Astrocyte of the spinal cord (primary cell): Measurements from ENCODE around the gene BTN3A1.

ENCODE experiments used
- DNase-seq: peaks from one replicate; pipeline ENCODE4 v3.0.0; 2011; ENCODE audit warnings: low read depth, low spot score
- H3K4me3 ChIP-seq: 2 replicates; pipeline ENCODE4 v1.5.1; 2011; ENCODE audit warnings: low read depth, mild to moderate bottlenecking, low read length, moderate library complexity
- CTCF ChIP-seq: IDR thresholded peaks from 2 replicates; pipeline ENCODE4 v1.5.1; 2012; ENCODE audit warnings: low read depth, mild to moderate bottlenecking, low read length, inconsistent platforms
- in situ Hi-C: cut with HindIII; loops from 2 replicates; pipeline ENCODE4 v1.10.0; 2017; ENCODE audit warnings: low sequenced_read_pairs

The BTN3A1 gene

GRCh38 chr6:26408828-26409730, 7.0 kb downstream of the BTN3A1 start:
- no peak overlapping the region for H3K4me3 ChIP-seq
- DNase-seq, result no peak
- no peak for TF ChIP-seq CTCF
- in situ Hi-C loops, result no loop called here

GRCh38 chr6:26411751-26412150, 9.7 kb downstream of the BTN3A1 start:
- H3K4me3 ChIP-seq, result no peak overlapping the region
- in situ Hi-C loops, result no loop called here
- DNase-seq, result no peak
- no peak for TF ChIP-seq CTCF

GRCh38 chr6:26412228-26412627, 10.2 kb downstream of the BTN3A1 start:
- no peak for DNase-seq
- no peak for TF ChIP-seq CTCF
- in situ Hi-C loops, result no loop called here
- H3K4me3 ChIP-seq, result no peak overlapping the region

GRCh38 chr6:26412954-26413353, 10.9 kb downstream of the BTN3A1 start:
- in situ Hi-C loops, result no loop called here
- no peak overlapping the region for H3K4me3 ChIP-seq
- TF ChIP-seq CTCF, result no peak
- DNase-seq, result no peak

GRCh38 chr6:26414281-26414680, 12.2 kb downstream of the BTN3A1 start:
- in situ Hi-C loops, result no loop called here
- H3K4me3 ChIP-seq, result no peak overlapping the region
- DNase-seq, result no peak
- no peak for TF ChIP-seq CTCF

- no peak for TF ChIP-seq CTCF
- in situ Hi-C loops, result no loop called here
Observed at GRCh38 chr6:26415036-26415614, 13.1 kb downstream of the BTN3A1 start.

More at GRCh38 chr6:26415036-26415614, 13.1 kb downstream of the BTN3A1 start:
- no peak for DNase-seq
- no peak overlapping the region for H3K4me3 ChIP-seq
